NCI-H1092 treated with DMSO at 0.1 percent for 48 hours (cell line): ENCODE measurements around the gene HYI.

Experiments
- DNase-seq: peaks from one replicate; lab custom pipeline; 2025; lab: John Stamatoyannopoulos, UW

The HYI gene

DNA sequence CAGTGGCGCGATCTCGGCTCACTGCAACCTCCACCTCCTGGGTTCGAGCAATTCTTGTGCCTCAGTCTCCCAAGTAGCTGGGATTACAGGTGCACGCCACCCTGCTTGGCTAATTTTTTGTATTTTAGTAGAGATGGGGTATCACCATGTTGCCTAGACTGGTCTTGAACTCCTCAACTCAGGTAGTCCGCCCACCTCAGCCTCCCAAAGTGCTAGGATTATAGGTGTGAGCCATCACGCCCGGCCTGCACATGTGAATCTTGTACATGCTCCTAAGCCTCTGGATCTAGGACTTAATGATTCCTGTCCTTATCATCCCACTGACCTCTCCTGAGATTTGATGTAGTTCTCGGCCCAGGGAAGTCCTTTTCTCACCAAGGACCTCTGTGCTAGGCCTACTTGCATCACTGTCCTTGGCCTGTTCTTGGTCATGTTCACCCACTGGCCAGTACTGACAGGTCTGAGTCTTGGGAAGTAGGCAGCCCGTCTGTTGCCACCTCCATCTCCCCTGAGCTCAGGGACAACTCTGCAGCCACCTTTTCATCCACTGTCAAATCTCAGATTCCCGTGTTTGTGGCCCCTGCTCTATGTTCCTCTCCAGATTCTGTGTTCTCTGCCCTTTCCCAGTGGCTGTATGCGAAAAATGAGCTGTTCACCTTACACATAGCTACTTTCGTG, 9.4 kb downstream of the HYI start:
- no peak for DNase-seq

DNA sequence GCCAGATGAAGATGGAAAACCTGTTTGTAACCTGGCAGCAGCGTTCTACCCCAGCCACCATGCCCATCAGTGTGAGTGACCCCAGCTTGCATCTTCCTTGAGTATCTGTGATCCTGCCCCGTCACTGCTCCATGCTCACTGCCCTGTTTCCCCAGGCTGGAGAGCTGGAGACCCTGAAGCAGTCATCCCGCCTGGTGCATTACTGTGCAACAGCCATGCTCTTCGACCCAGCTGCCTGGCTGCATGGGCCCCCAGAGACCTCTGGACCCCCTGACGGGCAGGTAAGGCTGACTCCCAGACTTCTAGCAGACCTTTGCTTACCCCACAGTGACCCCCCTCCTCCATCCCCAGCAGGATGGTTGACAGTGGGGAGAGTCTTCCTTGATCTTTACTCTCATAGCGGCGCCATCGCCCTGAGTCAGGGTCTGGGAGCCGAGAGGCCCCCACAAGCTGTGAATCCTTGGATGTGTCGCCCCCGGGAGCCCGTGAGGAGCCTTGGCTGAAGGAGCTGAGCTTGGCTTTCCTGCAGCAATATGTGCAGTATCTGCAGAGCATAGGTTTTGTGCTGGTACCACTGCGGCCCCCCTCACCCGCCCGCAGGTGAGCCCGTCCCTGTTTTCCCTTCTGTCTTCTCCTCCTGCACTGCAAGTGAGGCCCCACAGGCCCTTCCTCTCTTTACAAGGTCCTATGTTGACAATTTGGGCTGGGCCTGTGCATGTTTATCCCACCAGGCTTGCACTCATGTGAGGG, 10.4 kb downstream of the HYI start:
- DNase-seq, result no peak

DNA sequence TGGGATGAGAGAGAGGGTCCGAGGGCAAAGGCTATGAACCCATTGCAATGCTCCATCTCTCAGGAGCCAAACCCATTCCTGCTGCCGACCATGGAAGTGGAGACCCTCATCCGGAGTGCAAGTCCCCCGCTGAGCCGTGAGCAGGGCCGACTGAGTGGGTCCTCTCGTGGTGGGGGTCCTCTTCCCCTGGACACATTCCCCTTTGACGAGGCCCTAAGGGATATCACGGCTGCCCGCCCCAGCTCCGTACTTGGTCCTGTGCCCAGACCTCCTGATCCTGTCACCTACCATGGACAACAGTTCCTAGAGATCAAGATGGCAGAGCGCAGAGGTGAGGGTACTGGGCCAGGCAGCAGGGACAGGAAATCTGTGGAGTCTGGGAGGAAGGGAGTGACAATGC, 11.0 kb downstream of the HYI start:
- DNase-seq, result no peak

DNA sequence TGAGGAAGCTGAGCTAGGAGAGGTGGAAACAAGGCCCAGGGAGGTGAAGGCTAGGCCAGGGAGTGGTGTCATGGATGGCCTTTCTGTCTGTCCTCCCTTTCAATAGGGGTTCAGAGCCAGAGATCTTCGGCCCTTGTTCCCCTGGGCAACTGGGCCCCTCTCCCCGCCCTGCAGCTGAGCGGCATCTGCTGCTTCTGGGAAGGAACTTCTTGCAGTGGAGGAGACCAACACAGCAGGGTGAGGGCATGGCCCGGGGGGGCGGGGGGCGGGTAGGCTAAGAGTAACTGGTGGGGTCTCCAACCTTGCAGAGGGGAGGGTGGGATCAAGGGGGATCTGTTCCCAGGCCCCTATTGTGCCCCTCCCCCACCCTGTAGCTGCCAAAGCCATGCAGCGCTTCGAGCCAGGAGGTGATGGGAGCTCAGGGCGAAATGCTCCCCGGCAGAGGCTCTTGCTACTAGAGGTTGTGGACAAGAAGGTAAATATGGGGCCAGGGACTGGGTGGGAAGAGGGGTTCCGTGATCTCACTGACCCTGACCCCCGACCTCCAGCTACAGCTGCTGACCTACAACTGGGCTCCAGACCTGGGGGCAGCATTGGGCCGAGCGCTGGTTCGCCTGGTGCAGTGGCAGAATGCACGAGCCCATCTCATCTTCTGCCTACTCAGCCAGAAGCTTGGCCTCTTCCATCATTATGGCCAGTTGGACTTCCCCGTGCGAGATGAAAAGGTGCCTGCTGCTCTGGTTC, 11.7 kb downstream of the HYI start:
- no peak for DNase-seq

DNA sequence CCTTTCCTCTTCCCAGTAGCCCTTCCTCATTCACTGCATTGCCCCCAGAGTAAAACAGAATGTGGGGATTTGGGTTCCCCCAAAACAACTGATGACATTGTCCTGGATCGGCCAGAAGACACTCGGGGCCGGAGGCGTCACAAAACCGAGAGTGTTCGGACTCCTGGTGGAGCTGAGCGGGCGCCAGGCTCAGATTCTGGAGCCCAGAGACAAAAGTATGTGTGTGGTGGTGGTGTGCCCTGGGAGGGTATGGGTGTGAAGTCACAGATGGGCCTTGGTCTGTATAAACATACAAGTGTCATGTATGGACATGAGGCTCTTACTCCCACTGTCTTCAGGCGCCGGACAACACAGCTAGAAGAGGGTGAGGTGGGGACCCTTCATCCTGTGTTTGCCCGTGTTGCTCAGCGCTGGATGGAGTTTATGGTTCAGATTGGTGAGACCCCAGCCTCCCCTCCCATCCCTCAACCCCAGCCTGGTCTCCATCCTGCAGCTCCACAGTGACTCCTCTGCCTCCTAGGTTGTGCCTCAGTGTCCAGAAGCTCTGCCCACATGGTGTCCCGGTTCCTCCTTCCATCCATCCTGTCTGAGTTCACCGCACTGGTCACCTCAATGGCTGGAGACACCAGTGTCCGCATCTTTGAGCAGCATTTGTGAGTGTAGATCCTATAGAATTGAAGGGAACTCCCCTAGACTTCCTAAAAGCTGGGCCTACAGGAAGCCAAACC, 12.4 kb downstream of the HYI start:
- no peak for DNase-seq

DNA sequence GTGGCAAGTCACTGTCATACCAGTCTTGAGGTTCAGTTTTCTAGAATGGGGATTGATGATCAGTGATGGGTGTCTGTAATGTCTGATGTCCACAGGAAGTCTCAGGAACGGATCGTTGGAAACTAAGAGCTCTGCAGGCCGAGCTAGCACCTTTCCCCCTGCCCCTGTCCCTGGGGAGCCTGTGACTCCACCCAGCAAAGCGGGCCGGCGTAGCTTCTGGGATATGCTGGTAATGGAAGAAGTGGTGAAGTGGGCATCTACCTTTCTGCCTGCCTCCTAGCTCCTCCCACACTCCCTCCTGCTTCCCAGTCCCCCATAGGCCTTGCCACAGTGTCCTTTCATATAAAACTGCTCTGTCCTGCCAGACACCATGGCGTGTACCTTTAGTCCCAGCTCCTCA, 13.4 kb downstream of the HYI start:
- DNase-seq, result no peak

DNA sequence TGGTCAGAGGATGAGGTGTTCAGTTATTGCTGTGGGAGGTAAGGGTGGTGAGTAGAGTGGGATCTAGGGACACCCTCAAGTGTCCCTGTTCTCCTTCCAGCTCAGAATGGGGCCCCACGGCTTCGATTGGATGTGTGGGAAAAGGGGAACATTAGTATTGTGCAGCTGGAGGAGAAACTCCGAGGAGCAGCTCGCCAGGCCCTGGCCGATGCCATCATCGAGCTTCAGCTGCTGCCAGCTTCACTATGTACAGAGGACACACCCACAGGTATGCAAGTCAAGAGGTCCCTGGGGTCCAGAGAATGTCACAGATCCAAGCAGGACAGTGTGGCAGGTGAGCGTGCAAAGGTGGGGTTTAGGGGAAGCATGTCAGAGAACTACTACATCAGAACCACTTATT, 13.9 kb downstream of the HYI start:
- DNase-seq, result no peak

DNA sequence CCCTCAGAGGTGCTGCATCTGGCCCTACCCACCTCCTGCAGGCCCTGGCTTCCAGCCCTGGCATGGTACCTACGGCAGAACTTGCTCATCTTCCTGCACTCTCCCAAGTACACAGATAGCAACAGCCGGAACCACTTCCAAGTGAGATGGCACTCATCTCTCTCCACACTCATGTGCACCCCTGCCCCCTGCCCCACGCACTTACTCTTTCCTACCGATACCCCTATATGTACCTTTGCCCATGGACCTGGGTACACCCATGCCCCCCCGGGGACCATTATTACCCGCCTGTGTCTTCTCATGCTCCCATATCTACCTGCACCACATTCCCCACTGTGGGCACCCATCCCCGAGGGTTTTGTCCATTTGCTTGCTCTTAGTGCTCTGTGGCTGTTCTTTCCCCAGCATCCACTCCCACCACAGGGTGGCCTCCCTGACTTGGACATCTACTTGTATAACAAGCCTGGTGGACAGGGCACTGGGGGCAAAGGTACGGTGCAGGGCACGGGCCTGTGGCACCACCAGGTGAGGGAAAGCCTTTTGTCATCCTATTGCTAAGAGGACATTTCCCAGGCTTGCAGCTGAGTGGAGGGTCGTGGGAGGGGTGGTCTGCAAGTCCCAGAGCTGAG, 14.7 kb downstream of the HYI start:
- no peak for DNase-seq

DNA sequence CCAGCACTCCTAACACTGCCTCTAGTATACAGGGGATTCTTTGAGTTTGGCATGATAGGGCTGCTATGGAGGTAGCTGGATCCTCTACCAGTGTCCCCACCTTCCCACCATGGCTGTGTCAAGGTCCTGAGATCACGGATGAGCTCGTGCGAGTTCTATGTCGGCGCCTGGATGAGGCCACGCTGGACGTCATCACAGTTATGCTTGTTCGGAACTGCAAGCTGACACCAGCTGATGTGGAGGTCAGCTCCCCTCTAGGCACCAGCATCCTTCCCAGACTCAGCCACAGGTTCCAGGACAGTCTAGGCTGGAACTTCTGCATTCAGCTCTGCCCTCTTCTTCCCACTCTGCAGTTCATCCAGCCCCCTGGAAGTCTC, 15.2 kb downstream of the HYI start:
- DNase-seq, result no peak

DNA sequence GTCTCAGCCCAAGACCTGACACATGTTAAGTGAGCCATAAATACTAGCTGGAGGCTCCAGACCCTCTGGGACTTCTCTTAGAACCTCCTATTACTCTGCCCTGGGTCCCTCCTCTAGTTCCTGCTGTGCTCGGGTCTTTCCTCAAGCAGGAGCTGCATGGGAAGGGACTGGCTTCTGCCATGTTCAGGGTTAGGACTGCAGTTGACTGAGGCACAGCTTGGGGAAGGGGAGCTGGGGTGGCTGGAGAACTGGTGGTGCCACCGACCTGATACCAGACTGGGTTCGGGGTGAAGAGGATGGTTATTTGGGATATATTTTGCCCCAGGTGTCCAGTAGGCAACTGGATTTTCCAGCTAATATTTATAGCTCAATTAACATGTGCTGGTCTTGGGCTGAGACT, 15.7 kb downstream of the HYI start:
- DNase-seq, result no peak

DNA sequence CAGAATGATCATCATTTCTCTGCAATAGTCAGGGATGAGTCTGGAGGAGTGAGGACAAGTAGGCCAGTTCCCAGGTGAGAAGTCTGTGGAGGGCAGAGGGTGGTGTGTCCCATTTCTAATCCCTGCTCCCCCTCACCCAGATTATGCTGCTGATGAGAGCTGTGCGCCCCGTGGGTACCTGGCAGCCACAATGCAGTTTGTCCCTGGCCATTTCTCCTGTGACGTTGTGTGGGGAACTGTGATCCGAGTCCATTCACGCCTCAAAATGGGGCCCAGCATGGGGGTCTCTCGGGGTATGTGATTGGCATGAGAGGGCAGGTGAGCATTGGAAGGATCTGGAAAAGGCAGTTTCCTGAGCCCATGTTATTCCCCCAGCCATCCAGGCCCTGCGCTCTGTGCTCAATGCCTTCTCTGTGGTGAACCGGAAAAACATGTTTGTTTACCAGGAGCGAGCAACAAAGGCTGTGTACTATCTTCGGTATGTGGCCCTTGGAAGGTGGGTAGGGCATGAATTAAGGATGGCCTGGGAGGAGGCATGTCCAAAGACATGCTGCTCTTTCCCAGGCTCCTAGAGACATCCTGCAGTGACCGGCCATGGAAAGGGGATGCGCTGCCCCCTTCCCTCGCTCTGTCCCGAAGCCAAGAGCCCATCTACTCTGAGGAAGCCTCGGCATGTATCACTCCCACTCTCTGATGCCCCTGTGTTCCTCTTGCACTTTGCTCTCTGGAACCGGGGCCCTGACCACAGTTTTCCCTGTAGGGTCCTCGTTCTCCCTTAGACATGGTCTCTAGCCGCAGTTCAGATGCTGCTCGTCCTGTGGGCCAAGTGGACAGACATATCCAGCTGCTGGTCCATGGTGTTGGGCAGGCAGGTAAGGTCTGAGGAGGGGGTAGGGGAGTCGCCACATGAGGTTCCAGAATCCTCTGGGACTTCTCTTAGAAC, 16.4 kb downstream of the HYI start:
- no peak for DNase-seq

DNA sequence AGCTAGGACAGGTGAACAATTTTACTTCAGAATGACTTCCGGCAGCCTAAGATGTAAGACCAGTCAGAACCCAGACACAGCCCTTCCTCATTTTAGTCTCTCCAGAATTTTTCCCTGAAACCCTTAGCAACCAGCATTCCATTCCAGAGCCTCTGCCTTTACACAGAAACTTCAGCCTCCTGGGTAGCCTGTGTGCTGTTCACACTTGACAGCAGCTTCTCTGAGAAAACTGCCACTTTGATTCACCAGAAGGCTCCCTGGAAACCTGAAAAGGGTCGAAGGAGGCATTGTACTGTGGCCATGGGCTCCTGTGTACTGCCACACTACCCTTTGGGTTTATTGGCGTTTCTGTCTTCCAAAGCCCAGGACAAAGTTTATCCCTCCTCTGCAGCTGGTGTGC, 17.4 kb downstream of the HYI start:
- no peak for DNase-seq

DNA sequence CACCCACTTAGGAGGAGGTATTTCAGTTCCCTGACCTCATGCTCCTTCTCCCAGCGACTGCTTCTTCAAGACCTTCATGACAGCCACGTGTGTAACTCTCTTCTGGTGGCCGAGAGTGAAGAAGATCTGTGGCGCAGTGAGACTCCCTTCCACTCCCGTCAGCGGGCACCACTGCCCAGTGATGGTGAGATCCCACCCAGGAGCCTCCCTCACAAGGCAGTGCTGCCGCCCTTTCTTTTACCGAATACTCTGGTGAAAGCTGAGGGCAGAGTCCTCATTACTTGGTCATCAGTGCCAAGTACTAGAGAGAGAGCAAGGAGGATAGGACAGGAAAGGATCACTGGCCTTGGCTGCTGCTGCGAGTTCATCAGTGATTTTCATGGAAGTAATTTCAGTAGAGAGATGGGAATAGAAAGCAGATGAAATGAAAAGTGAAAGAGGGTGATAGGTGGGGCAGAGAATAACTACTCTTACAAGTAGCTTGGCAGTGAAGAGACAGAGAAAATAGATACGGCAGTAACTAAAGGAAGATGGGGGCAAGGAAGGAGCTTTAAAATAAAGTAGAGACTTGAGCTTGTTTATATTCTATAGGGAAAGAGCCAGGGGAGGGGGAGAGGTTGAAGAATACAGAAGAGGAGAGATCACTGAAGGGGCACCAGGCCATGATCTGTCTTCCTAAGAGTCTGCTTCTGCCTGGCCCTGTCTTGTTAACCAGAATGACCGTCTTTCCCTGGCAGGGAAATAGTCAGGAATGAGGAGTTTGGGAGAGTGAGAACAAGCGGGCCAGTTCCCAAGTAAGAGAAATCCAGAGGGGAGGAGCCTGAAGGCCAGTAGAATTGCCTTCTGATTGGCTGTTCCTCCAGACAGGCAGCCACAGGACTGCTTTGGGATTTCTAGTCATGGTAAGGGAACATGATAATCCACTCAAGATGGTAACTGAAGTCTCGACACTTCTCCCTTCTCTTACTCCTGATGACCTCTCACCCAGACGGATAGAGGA, 18.3 kb downstream of the HYI start:
- no peak for DNase-seq

DNA sequence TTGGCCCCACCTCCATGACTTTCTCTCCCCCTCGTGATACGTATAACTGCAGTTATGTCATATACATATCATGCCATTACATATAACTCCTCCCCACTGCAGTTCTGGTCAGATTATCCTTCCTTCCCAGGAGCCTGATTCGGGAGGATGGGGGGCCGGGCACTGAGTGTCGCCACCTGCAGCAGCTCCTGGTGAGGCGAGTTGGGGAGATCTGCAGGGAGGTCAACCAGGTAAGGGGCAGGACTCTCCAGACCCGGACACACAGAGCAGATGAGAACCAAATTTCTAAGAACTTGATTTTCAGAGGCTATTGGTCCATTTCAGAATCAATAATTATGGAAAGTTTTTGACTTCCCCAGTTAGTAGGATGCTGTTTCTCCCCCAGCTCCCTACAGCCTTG, 19.5 kb downstream of the HYI start:
- no peak for DNase-seq

DNA sequence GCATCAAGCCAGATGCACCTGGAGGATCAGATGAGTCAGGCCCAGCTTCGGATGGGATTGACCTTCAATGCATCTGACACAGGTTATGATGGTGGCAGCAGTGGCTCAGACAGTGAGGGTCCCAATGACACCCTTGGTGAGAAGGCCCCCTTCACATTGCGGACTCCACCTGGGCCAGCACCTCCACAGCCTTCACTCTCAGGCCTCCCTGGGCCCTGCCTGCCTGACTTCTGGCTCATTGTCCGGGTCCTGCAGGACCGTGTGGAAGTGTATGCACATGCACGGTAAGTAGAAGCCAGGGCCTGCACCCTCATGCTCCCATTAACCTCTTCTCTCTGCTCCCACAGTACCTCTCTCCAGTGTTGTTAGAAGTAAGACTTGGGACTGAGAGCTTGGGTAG, 20.8 kb downstream of the HYI start:
- no peak for DNase-seq

DNA sequence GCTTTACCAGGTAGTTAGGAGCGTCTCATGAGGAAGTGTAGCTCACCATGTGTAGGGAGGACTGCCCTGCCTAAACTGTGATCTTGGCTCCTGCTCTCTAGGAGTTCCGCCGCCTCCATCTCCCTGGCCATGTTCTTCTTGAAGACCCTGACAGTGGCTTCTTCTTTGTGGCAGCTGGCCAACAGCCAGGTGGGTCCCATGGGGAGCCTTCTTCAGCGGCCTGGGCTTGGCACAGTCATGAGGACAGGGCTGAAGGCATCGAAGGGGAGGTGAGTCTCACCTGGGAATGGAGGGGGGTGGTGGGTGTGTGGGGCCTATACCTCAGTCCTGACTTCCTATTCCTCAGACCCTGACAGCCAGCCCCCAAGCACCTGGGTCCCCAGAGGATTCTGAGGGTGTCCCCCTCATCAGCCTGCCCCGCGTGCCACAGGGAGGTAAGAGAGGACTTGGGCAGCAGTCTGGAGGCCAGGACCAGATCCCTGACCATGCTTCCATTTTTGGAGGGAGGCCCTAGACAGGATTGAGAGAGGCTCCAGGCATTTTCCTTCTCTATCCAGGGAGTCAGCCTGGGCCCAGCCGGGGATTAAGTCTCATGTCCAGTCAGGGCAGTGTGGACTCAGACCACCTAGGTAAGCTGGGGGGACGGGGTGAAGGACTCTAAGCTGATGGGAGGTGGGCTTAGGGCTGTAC, 21.4 kb downstream of the HYI start:
- DNase-seq, result no peak

DNA sequence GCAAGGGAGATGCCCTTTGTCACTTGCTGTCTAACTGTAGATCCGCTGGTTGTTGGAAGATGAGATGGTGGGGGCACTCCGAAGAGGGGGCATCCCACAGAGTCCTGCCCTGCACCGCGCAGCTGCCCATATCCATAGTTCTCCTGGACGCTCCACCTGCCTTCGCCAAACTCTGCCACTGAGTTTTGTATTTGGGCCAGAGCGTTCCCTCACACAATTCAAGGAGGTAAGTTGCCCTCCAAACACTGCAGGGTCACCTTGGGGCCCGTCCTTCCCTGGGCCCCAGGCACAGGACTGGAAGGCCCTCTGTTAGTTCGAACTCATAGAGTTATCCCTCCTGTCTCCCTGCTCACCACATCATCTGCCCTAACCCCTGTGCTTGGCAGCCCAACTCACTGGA, 22.1 kb downstream of the HYI start:
- no peak for DNase-seq

DNA sequence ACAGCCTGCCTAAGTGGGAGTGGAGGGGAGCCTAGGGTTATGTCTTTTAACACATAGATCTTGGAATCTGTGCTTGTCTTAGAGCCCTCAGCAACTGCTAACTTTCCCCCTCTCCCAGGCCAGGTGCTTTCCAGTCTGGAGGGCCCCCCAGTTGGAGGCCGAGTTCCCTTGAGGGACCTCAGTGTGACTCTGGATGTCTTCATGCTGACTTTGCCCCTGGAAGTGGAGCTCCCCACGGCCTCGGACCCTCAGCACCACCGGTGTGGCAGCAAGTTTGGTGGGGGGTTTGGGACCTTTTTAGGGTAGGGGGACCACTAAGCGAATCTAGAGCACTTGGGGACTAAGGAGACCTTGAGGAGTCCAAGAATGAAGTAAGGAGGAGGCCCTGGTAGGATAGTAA, 22.9 kb downstream of the HYI start:
- no peak for DNase-seq

DNA sequence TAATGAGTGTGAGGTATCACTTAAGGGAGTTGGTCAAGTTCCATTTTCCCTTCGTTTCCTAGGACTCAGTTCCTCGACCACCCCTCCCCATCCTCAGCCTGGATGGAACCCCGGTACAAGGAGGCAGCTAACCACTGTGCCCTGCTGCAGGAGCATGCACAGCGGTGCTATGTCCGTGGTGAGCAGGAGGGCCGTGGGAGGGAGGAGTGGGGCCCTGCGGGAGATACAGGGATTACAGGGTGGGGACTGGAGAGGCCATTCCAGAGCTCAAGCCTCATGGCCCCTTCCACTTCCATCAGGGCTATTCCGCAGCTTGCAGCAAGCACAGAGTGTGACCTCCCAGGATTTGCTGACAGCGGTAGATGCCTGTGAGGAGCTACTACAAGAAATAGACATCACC, 25.8 kb downstream of the HYI start:
- DNase-seq, result no peak
